Measurements from ENCODE around the gene FBXO8.

- TF ChIP-seq CTCF (IDR thresholded peaks at IDR 0.05) (no peak), CHD2 (IDR thresholded peaks at IDR 0.05; ENCODE audit: low read length, partially characterized antibody) (no peak), REST (IDR thresholded peaks at IDR 0.05; ENCODE audit: low read depth, low read length) (no peak), EZH2phosphoT487 (IDR thresholded peaks at IDR 0.05; ENCODE audit: borderline replicate concordance, low read depth) (no peak), EP300 (IDR thresholded peaks at IDR 0.05; ENCODE audit: borderline replicate concordance in 1 of 2, low read depth in 1 of 2, low read length in 1 of 2) (no peak), NRF1 (IDR thresholded peaks at IDR 0.05; ENCODE audit: low read depth, low read length) (no peak), TAF1 (IDR thresholded peaks at IDR 0.05; ENCODE audit: borderline replicate concordance, low read depth, low read length) (no peak), YY1 (IDR thresholded peaks at IDR 0.05; ENCODE audit: low read depth) (no peak), POLR2AphosphoS5 (IDR thresholded peaks at IDR 0.05; ENCODE audit: low read depth, low read length) (no peak), MXI1 (IDR thresholded peaks at IDR 0.05; ENCODE audit: low read depth, low read length) (no peak), USF1 (IDR thresholded peaks at IDR 0.05; ENCODE audit: borderline replicate concordance, low read depth) (no peak), USF2 (IDR thresholded peaks at IDR 0.05; ENCODE audit: borderline replicate concordance, low read depth, low read length) (no peak)
Measured at GRCh38 chr4:174190832-174191500, 92.5 kb downstream of the FBXO8 start.
